SK-N-SH (cell line): Measurements from ENCODE around the gene DLG4. TPM values are rescaled to one million over a fixed set of nuclear protein-coding genes. Genes with fewer than 3 reads are reported as not detected.

Experiments used
- CTCF ChIA-PET: fragments of 300-600, 350-600 bp; formaldehyde crosslinking; extraction: SDS; loops from one replicate; lab custom pipeline; 2021; lab: Yijun Ruan, JAX
- POLR2A ChIA-PET: fragments of 350-600 bp; sonication (Branson Sonifier 250); formaldehyde crosslinking; extraction: SDS; loops from one replicate; lab custom pipeline; 2020; ENCODE audit warnings: antibody characterized with exemption, inconsistent platforms; lab: Yijun Ruan, JAX
- DNase-seq: peaks from one replicate; pipeline ENCODE4 v3.0.0; 2012
- H2AFZ ChIP-seq: fragments of 200-600 bp; sonication (generic); 2 replicates; pipeline ENCODE4 v1.8.1; 2016; ENCODE audit warnings: antibody characterized with exemption, mild to moderate bottlenecking, low read depth
- H3F3A ChIP-seq: fragments of 200-600 bp; sonication (generic); replicated peaks from 2 replicates; pipeline ENCODE3; 2016; ENCODE audit warnings: antibody characterized with exemption, mild to moderate bottlenecking; ENCODE audit not compliant: insufficient read depth
- H3K27ac ChIP-seq, 2 experiments: fragments of 200-500 bp in 1 of 2; fragments of 200-600 bp in 1 of 2; sonication (Bioruptor generic) in 1 of 2; sonication (generic), shearing (Covaris generic) in 1 of 2; 2 replicates each; pipeline versions ENCODE4 v1.5.1 to v1.6.1; 2014 to 2016; ENCODE audit warnings: low read depth in 2 of 2, inconsistent platforms in 1 of 2, low read length in 1 of 2, mild to moderate bottlenecking in 1 of 2, mixed read lengths in 1 of 2
- H3K27me3 ChIP-seq: fragments of 200-600 bp; sonication (generic), shearing (Covaris generic); 2 replicates; pipeline ENCODE4 v1.6.1; 2016; ENCODE audit warnings: mixed run types; ENCODE audit not compliant: insufficient read depth
- H3K36me3 ChIP-seq, 2 experiments: fragments of 200-500 bp in 1 of 2; fragments of 200-600 bp in 1 of 2; sonication (Bioruptor generic) in 1 of 2; sonication (generic) in 1 of 2; replicated peaks in 1 of 2; 2 replicates each; pipeline versions ENCODE3 to v1.5.1; 2014 to 2016; ENCODE audit warnings: low read length in 1 of 2, mild to moderate bottlenecking in 1 of 2; ENCODE audit not compliant: insufficient read depth in 2 of 2, control insufficient read depth in 1 of 2
- H3K4me1 ChIP-seq, 2 experiments: fragments of 200-500 bp in 1 of 2; fragments of 200-600 bp in 1 of 2; sonication (Bioruptor generic) in 1 of 2; sonication (generic), shearing (Covaris generic) in 1 of 2; 2 replicates each; pipeline versions ENCODE4 v1.5.1 to v1.6.1; 2014 to 2016; ENCODE audit warnings: low read depth in 1 of 2, low read length in 1 of 2, mixed run types in 1 of 2; ENCODE audit not compliant: insufficient read depth in 2 of 2, control insufficient read depth in 1 of 2
- H3K4me2 ChIP-seq: fragments of 200-600 bp; sonication (generic), shearing (Covaris generic); 2 replicates; pipeline ENCODE4 v1.6.1; 2017; ENCODE audit warnings: mixed run types
- H3K4me3 ChIP-seq, 2 experiments: fragments of 200-500 bp in 1 of 2; fragments of 200-600 bp in 1 of 2; sonication (Bioruptor generic) in 1 of 2; sonication (generic), shearing (Covaris generic) in 1 of 2; 2 replicates each; pipeline versions ENCODE4 v1.5.1 to v1.8.1; 2014 to 2016; ENCODE audit warnings: low read depth in 2 of 2, inconsistent platforms in 1 of 2, low read length in 1 of 2, mild to moderate bottlenecking in 1 of 2, mixed read lengths in 1 of 2, moderate library complexity in 1 of 2
- H3K79me2 ChIP-seq: fragments of 200-600 bp; sonication (generic); 2 replicates; pipeline ENCODE4 v1.8.1; 2017; ENCODE audit warnings: mild to moderate bottlenecking; ENCODE audit not compliant: insufficient read depth
- H3K9ac ChIP-seq: fragments of 200-600 bp; sonication (generic); 2 replicates; pipeline ENCODE4 v1.6.1; 2017; ENCODE audit warnings: mixed run types
- H3K9me2 ChIP-seq: fragments of 200-600 bp; sonication (generic); 2 replicates; pipeline ENCODE4 v1.6.1; 2017; ENCODE audit warnings: mixed run types
- H3K9me3 ChIP-seq: fragments of 200-600 bp; sonication (generic); 2 replicates; pipeline ENCODE4 v1.6.1; 2017; ENCODE audit warnings: mixed run types, mild to moderate bottlenecking, moderate library complexity
- H4K20me1 ChIP-seq: fragments of 200-600 bp; sonication (generic); 2 replicates; pipeline ENCODE4 v1.6.1; 2017; ENCODE audit warnings: mild to moderate bottlenecking, mixed run types; ENCODE audit not compliant: insufficient read depth
- ELF1 ChIP-seq: IDR thresholded peaks from 2 replicates; pipeline ENCODE4 v1.4.0; 2012
- EZH2phosphoT487 ChIP-seq: fragments of 200-600 bp; sonication (generic); IDR thresholded peaks from 2 replicates; pipeline ENCODE4 v1.6.1; 2017; ENCODE audit warnings: low read depth, mixed run types, mild to moderate bottlenecking, antibody characterized with exemption, moderate library complexity, borderline replicate concordance
- FOXJ3 ChIP-seq: sonication (generic); formaldehyde crosslinking; IDR thresholded peaks from 2 replicates; pipeline ENCODE4 v1.5.1; 2020; ENCODE audit warnings: mild to moderate bottlenecking, missing genetic modification reagents
- GABPA ChIP-seq: IDR thresholded peaks from 2 replicates; pipeline ENCODE4 v1.4.0; 2012; ENCODE audit warnings: low read depth, mild to moderate bottlenecking
- IRF3 ChIP-seq: fragments of 150-350 bp; IDR thresholded peaks from 2 replicates; pipeline ENCODE4 v1.6.1; 2016; ENCODE audit warnings: mild to moderate bottlenecking, low read depth, low read length
- NFIC ChIP-seq: IDR thresholded peaks from 2 replicates; pipeline ENCODE4 v1.4.0; 2012; ENCODE audit warnings: borderline replicate concordance
- POLR2AphosphoS5 ChIP-seq: IDR thresholded peaks from 2 replicates; pipeline ENCODE4 v1.6.1; 2012; ENCODE audit warnings: low read depth, low read length
- RAD21 ChIP-seq: IDR thresholded peaks from 2 replicates; pipeline ENCODE4 v1.6.1; 2012; ENCODE audit warnings: mild to moderate bottlenecking, low read length
- REST ChIP-seq: IDR thresholded peaks from 2 replicates; pipeline ENCODE4 v1.6.1; 2012; ENCODE audit warnings: mild to moderate bottlenecking, low read depth, low read length, moderate library complexity
- RFX5 ChIP-seq: IDR thresholded peaks from 2 replicates; pipeline ENCODE4 v1.6.1; 2012; ENCODE audit warnings: mild to moderate bottlenecking, improper control_type of control experiment, low read length
- SIN3A ChIP-seq: IDR thresholded peaks from 2 replicates; pipeline ENCODE4 v1.6.1; 2012; ENCODE audit warnings: low read depth, mild to moderate bottlenecking, low read length, moderate library complexity, borderline replicate concordance
- TCF12 ChIP-seq: IDR thresholded peaks from 2 replicates; pipeline ENCODE4 v1.4.0; 2012
- USF1 ChIP-seq: IDR thresholded peaks from 2 replicates; pipeline ENCODE4 v1.4.0; 2012; ENCODE audit warnings: low read depth, borderline replicate concordance
- USF2 ChIP-seq: fragments of 150-350 bp; IDR thresholded peaks from 2 replicates; pipeline ENCODE4 v1.6.1; 2017; ENCODE audit warnings: antibody characterized with exemption, low read length, low read depth, borderline replicate concordance
- YY1 ChIP-seq: IDR thresholded peaks from 2 replicates; pipeline ENCODE4 v1.4.0; 2012; ENCODE audit warnings: low read depth, mild to moderate bottlenecking
- WGBS: methylation state at CpG from one replicate; pipeline ENCODE4 v1.1.6; 2017; ENCODE audit warnings: low lambda C conversion rate; 5-methylcytosine and 5-hydroxymethylcytosine counted together
- polyA plus RNA-seq, 3 experiments: library from polyadenylated mRNA; depleted of rRNA; stranded (reverse); fragments of >200 nt; gene quantifications; 2 replicates each; pipeline ENCODE4 v1.2.3, GENCODE V29; 2012

DLG4 gene
- polyA plus RNA-seq, 1 of the 3 experiments (the other 2 are of a cell fraction) = 30.5 TPM

GRCh38 chr17:7249214-7249613 is 29.6 kb upstream of the DLG4 start:
- Histone ChIP-seq H3K27ac (no peak overlapping the region; a peak in 1 of 4 replicates), H3K36me3 (peaks cover 18 to 24% of the 10 kb centered on the region in 2 experiments), H3K27me3 (no peaks in the 10 kb centered on the region), H3K4me2 (peak overlapping the region; percentile 95; the same call in 1 of the 2 replicates), H3F3A (peaks cover 24% of the 10 kb centered on the region), H4K20me1 (no peaks in the 10 kb centered on the region), H3K4me1 (peaks cover 9 to 23% of the 10 kb centered on the region in 2 experiments; a peak in 3 of 4 replicates), H2AFZ (no peak overlapping the region), H3K9me3 (no peaks in the 10 kb centered on the region), H3K9ac (no peak overlapping the region), H3K4me3 (peak overlapping the region in 1 of 2 experiments; percentile 95; a peak in 1 of 4 replicates), H3K9me2 (no peaks in the 10 kb centered on the region), H3K79me2 (peaks cover 68% of the 10 kb centered on the region)
- TF ChIP-seq GABPA = no peak
- no peak for TF ChIP-seq YY1
- TF ChIP-seq EZH2phosphoT487 = no peak
- no peak for TF ChIP-seq USF1
- no peak for TF ChIP-seq FOXJ3 (CRISPR knock-in tag)
- TF ChIP-seq POLR2AphosphoS5 = no peak
- no peak for TF ChIP-seq USF2
- TF ChIP-seq REST = no peak
- no peak for TF ChIP-seq RFX5
- no peak for TF ChIP-seq RAD21
- TF ChIP-seq IRF3 = no peak
- no peak for TF ChIP-seq SIN3A
- TF ChIP-seq NFIC = no peak
- no peak for TF ChIP-seq TCF12
- no peak for TF ChIP-seq ELF1
- CTCF ChIA-PET = interaction anchor here (0.7 to 1.5 kb wide), 3 partner anchors 47 to 663 kb away, joined by 3 to 6 read pairs (median 3); no protein-coding TSS in a partner anchor
- POLR2A ChIA-PET = interaction anchor here (0.8 to 0.9 kb wide), 2 partner anchors 9 to 60 kb away, joined by 3 read pairs; no protein-coding TSS in a partner anchor
- DNase-seq = no peak
- 88% methylated on average over 6 of the region's 6 CpGs for WGBS
